Smooth muscle cell (in vitro differentiated cells): ENCODE measurements around the gene ADAMTS5. TPM values are rescaled to one million over a fixed set of nuclear protein-coding genes. Genes with fewer than 3 reads are reported as not detected.
A peak's percentile ranks its signal among the peaks of the same experiment; 100 is the strongest.

ENCODE experiments used
- DNase-seq: peaks from one replicate; lab custom pipeline; 2025; ENCODE audit not compliant: unreplicated experiment; lab: John Stamatoyannopoulos, UW
- H2AFZ ChIP-seq: fragments of 200-600 bp; sonication (generic); 2 replicates; pipeline ENCODE4 v1.6.0; 2016; ENCODE audit warnings: antibody characterized with exemption, low read depth, mild to moderate bottlenecking
- H3F3A ChIP-seq: fragments of 200-600 bp; sonication (generic); 2 replicates; pipeline ENCODE4 v1.6.0; 2017; ENCODE audit warnings: antibody characterized with exemption, low read depth
- H3K27ac ChIP-seq: fragments of 200-600 bp; sonication (generic); 2 replicates; pipeline ENCODE4 v1.5.1; 2016; ENCODE audit warnings: low read depth, mild to moderate bottlenecking
- H3K27me3 ChIP-seq: fragments of 200-600 bp; sonication (generic); 2 replicates; pipeline ENCODE4 v1.6.1; 2016; ENCODE audit warnings: low read depth, mild to moderate bottlenecking
- H3K36me3 ChIP-seq: fragments of 200-600 bp; sonication (generic); 2 replicates; pipeline ENCODE4 v1.5.1; 2016; ENCODE audit warnings: low read depth
- H3K4me1 ChIP-seq: fragments of 200-600 bp; sonication (generic); 2 replicates; pipeline ENCODE4 v1.5.1; 2016; ENCODE audit warnings: low read depth
- H3K4me2 ChIP-seq: fragments of 200-600 bp; sonication (generic); 2 replicates; pipeline ENCODE4 v1.6.0; 2016; ENCODE audit warnings: mild to moderate bottlenecking
- H3K4me3 ChIP-seq: fragments of 200-600 bp; sonication (generic); 2 replicates; pipeline ENCODE4 v1.5.1; 2016; ENCODE audit warnings: mild to moderate bottlenecking
- H3K79me2 ChIP-seq: fragments of 200-600 bp; sonication (generic); 2 replicates; pipeline ENCODE4 v1.6.0; 2016; ENCODE audit warnings: low read depth, mild to moderate bottlenecking
- H3K9ac ChIP-seq: fragments of 200-600 bp; sonication (generic); 2 replicates; pipeline ENCODE4 v1.6.0; 2016; ENCODE audit warnings: low read depth
- H3K9me3 ChIP-seq: fragments of 200-600 bp; sonication (generic); replicated peaks from 2 replicates; pipeline ENCODE4 v1.5.1; 2016; ENCODE audit warnings: low read depth
- H4K20me1 ChIP-seq: fragments of 200-600 bp; sonication (generic); 2 replicates; pipeline ENCODE4 v1.6.0; 2016; ENCODE audit warnings: low read depth
- WGBS: methylation state at CpG from one replicate; pipeline ENCODE4 v1.1.7; 2016; ENCODE audit warnings: low lambda C conversion rate; 5-methylcytosine and 5-hydroxymethylcytosine counted together
- polyA plus RNA-seq: library from polyadenylated mRNA; unstranded; fragments of >200 nt; fragmentation: Nextera tagmentation; extraction: Ambion mirVana; gene quantifications from 2 replicates; pipeline ENCODE4 v1.2.1, GENCODE V29; 2016
- total RNA-seq: library from RNA; depleted of rRNA; stranded (reverse); fragments of >200 nt; gene quantifications from 2 replicates; pipeline ENCODE4 v1.2.3, GENCODE V29; 2014
- TF ChIP-seq, protein P1 (sequence below): fragments of 200-600 bp; sonication (generic); IDR thresholded peaks from 2 replicates; pipeline ENCODE4 v1.5.1; 2017; ENCODE audit warnings: borderline replicate concordance, mild to moderate bottlenecking, antibody characterized with exemption; ENCODE audit not compliant: insufficient read depth, poor library complexity, severe bottlenecking

ADAMTS5 gene
- total and polyA plus RNA-seq, 2 experiments from 2014 or later = 7.6 to 18.4 TPM

DNA sequence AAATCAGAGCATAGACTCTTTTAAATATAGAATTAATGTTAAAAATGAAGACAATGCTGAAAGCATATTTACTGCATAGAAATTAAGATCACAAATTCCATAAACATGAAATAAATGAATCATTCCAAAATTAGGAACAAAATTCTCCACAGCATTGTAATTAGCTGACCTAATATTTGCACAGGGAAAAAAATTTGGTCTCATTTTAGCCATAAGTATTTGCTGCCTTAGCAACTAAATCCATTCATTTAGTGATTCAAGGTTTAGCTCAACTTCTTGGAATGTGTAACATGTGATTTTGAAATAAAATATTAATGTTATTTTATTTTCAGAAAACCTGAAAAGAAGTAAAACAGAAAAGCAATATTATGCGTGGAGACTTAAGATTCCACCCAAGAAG lies 25.5 kb downstream of the ADAMTS5 start:
- H2AFZ ChIP-seq = no peak overlapping the region
- H3K27ac ChIP-seq = peak overlapping the region; percentile 10
- 89% methylated on average over 1 of the region's 1 CpG for WGBS
- H3K9ac ChIP-seq = no peak overlapping the region
- TF ChIP-seq, protein P1, sequence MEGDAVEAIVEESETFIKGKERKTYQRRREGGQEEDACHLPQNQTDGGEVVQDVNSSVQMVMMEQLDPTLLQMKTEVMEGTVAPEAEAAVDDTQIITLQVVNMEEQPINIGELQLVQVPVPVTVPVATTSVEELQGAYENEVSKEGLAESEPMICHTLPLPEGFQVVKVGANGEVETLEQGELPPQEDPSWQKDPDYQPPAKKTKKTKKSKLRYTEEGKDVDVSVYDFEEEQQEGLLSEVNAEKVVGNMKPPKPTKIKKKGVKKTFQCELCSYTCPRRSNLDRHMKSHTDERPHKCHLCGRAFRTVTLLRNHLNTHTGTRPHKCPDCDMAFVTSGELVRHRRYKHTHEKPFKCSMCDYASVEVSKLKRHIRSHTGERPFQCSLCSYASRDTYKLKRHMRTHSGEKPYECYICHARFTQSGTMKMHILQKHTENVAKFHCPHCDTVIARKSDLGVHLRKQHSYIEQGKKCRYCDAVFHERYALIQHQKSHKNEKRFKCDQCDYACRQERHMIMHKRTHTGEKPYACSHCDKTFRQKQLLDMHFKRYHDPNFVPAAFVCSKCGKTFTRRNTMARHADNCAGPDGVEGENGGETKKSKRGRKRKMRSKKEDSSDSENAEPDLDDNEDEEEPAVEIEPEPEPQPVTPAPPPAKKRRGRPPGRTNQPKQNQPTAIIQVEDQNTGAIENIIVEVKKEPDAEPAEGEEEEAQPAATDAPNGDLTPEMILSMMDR = no peak
- peaks cover 12% of the 10 kb centered on the region for H3K4me1 ChIP-seq
- H3K9me3 ChIP-seq = no peaks in the 10 kb centered on the region
- H3K4me3 ChIP-seq = no peak overlapping the region
- no peaks in the 10 kb centered on the region for H3K36me3 ChIP-seq
- no peaks in the 10 kb centered on the region for H4K20me1 ChIP-seq
- no peak for DNase-seq
- no peaks in the 10 kb centered on the region for H3K79me2 ChIP-seq
- H3K27me3 ChIP-seq = no peaks in the 10 kb centered on the region
- no peaks in the 10 kb centered on the region for H3F3A ChIP-seq
- H3K4me2 ChIP-seq = peak overlapping the region; percentile 52

DNA sequence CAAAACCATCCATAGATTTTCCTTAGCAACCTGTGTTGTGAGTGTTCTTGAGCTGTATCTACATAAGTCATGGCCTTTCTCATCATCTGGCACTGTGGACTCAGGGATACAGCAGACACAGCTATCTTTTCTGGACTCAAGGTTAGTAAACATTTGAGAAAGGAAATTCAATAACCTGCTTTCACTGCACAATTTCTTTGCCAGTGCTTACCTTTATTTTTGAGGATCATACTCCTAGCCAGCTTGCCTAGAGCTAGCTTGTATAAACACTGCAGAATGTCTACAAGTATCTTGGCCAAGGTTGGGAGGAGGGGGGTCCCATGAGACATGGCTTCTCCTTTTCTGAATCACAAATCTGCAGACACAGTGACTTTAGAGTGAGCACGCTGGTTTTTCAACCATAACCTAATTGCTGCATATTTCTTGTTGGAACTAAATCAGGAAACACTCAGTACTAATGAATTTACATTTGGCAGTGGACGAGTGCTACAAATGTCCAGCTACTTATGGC lies 27.2 kb downstream of the ADAMTS5 start:
- Histone ChIP-seq H3K4me2 (no peak overlapping the region), H3F3A (no peaks in the 10 kb centered on the region), H3K9me3 (no peaks in the 10 kb centered on the region), H3K27ac (no peak overlapping the region), H3K9ac (no peak overlapping the region), H3K4me1 (peaks cover 6% of the 10 kb centered on the region), H3K36me3 (no peaks in the 10 kb centered on the region), H2AFZ (no peak overlapping the region), H3K4me3 (no peak overlapping the region), H4K20me1 (no peaks in the 10 kb centered on the region), H3K79me2 (no peaks in the 10 kb centered on the region), H3K27me3 (no peaks in the 10 kb centered on the region)
- TF ChIP-seq, protein P1 = no peak
- no peak for DNase-seq
- 82% methylated on average over 2 of the region's 2 CpGs for WGBS

DNA sequence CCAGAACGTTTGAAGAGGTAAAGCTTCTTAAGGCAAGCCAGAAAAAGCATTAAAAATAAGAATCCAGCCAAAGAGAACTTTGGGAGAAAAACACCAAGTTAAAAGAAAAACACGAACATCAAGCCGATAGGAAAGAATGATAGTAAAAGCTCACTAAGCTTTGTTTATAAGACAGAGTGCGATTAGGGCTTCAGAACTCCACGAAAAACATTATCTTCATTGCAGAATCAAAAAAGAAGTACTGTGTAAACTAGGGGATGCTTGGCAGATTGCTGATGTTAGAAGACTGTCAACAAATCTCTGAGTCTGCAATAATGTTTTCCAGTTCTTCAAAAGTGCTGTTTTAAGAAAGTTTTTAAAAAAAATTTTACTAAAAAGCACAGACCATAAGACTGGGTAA lies 30.2 kb downstream of the ADAMTS5 start:
- DNase-seq = no peak
- no peaks in the 10 kb centered on the region for H4K20me1 ChIP-seq
- no peaks in the 10 kb centered on the region for H3K27me3 ChIP-seq
- 12% methylated on average over 5 of the region's 5 CpGs for WGBS
- TF ChIP-seq, protein P1 = no peak
- H3K4me2 ChIP-seq = peak overlapping the region; percentile 35
- H3F3A ChIP-seq = no peaks in the 10 kb centered on the region
- no peak overlapping the region for H2AFZ ChIP-seq
- H3K4me1 ChIP-seq = peaks cover 5% of the 10 kb centered on the region
- no peaks in the 10 kb centered on the region for H3K9me3 ChIP-seq
- H3K36me3 ChIP-seq = no peaks in the 10 kb centered on the region
- H3K4me3 ChIP-seq = no peak overlapping the region
- H3K9ac ChIP-seq = peak overlapping the region; percentile 35
- H3K27ac ChIP-seq = peak overlapping the region; percentile 25
- H3K79me2 ChIP-seq = no peaks in the 10 kb centered on the region

DNA sequence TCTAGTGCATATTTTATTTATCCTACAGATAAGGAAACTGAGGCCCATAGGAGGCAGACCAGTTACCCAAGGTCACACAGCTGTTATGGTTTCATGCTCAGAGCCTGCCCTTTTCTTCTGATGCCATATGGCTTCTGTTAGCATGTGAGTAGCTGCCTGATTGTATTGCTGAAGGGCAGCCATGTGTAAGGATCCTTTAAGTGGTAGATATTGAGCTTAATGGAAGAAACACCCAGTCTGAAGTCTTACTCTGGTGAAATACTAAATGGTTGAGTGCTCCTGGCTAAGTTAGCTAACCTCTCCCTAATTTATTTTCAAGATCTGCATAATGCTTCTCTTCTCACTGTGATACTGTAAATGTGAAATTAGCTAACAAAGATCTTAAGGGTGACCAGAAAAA lies 30.9 kb downstream of the ADAMTS5 start:
- Histone ChIP-seq H3K9ac (no peak overlapping the region), H4K20me1 (no peaks in the 10 kb centered on the region), H3F3A (no peaks in the 10 kb centered on the region), H3K36me3 (no peaks in the 10 kb centered on the region), H2AFZ (no peak overlapping the region), H3K79me2 (no peaks in the 10 kb centered on the region), H3K4me2 (peak overlapping the region; percentile 35), H3K27ac (peak overlapping the region; percentile 25), H3K9me3 (no peaks in the 10 kb centered on the region), H3K4me3 (no peak overlapping the region), H3K4me1 (no peaks in the 10 kb centered on the region), H3K27me3 (no peaks in the 10 kb centered on the region)
- TF ChIP-seq, protein P1 = no peak
- DNase-seq = no peak
